NT2/D1 (cell line): ENCODE measurements around the gene RHBDF1.

Experiments used
- SUZ12 ChIP-seq: IDR thresholded peaks from 2 replicates; pipeline ENCODE4 v1.6.1; 2011; ENCODE audit not compliant: insufficient read length, insufficient read depth; ENCODE audit errors: extremely low read depth
- YY1 ChIP-seq: IDR thresholded peaks from 2 replicates; pipeline ENCODE4 v1.6.1; 2011; ENCODE audit not compliant: insufficient read length, insufficient read depth

GRCh38 chr16:59440-60059 is 12.9 kb downstream of the RHBDF1 start:
- no peak for TF ChIP-seq SUZ12
- no peak for TF ChIP-seq YY1
